GM23338 (cell line): ENCODE data around the gene LAMC2. TPM values are rescaled to one million over a fixed set of nuclear protein-coding genes. Genes with fewer than 3 reads are reported as not detected.

ENCODE experiments used
- ATAC-seq: fragments of 200-7000 bp; cut with Tn5 transposase; 3 replicates; pipeline ENCODE4 v1.9.1; 2020
- DNase-seq: peaks from one replicate; pipeline ENCODE4 v3.0.0-alpha.2; 2015; ENCODE audit warnings: low spot score
- H2AFZ ChIP-seq: fragments of 200-600 bp; sonication (generic); 2 replicates; pipeline ENCODE4 v1.8.0; 2016; ENCODE audit warnings: antibody characterized with exemption, mild to moderate bottlenecking, moderate library complexity
- H3F3A ChIP-seq: fragments of 200-600 bp; sonication (generic); replicated peaks from 2 replicates; pipeline ENCODE4 v1.8.0; 2017; ENCODE audit warnings: antibody characterized with exemption, mixed run types, low read depth
- H3K27ac ChIP-seq: fragments of 200-600 bp; sonication (generic); 2 replicates; pipeline ENCODE4 v1.6.1; 2016; ENCODE audit warnings: low read depth
- H3K27me3 ChIP-seq: fragments of 200-600 bp; sonication (generic); 2 replicates; pipeline ENCODE4 v1.8.0; 2016; ENCODE audit warnings: mild to moderate bottlenecking, mixed run types, moderate library complexity; ENCODE audit not compliant: insufficient read depth
- H3K36me3 ChIP-seq: fragments of 200-600 bp; sonication (generic); 2 replicates; pipeline ENCODE4 v1.8.0; 2016; ENCODE audit warnings: mild to moderate bottlenecking; ENCODE audit not compliant: insufficient read depth
- H3K4me1 ChIP-seq: fragments of 200-600 bp; sonication (generic); 2 replicates; pipeline ENCODE4 v1.8.0; 2016; ENCODE audit warnings: mild to moderate bottlenecking, moderate library complexity; ENCODE audit not compliant: insufficient read depth
- H3K4me2 ChIP-seq: fragments of 200-600 bp; sonication (generic); 2 replicates; pipeline ENCODE4 v1.7.1; 2017; ENCODE audit warnings: mixed run types
- H3K4me3 ChIP-seq: fragments of 200-600 bp; sonication (generic); 2 replicates; pipeline ENCODE4 v1.6.1; 2016; ENCODE audit warnings: mixed run types
- H3K79me2 ChIP-seq: fragments of 200-600 bp; sonication (generic); replicated peaks from 2 replicates; pipeline ENCODE4 v1.8.0; 2017; ENCODE audit warnings: mild to moderate bottlenecking; ENCODE audit not compliant: insufficient read depth
- H3K9me2 ChIP-seq: fragments of 200-600 bp; sonication (generic); 2 replicates; pipeline ENCODE4 v1.8.0; 2017; ENCODE audit not compliant: insufficient read depth
- H4K20me1 ChIP-seq: fragments of 200-600 bp; sonication (generic); replicated peaks from 2 replicates; pipeline ENCODE4 v1.8.0; 2017; ENCODE audit warnings: mild to moderate bottlenecking; ENCODE audit not compliant: insufficient read depth
- H3K27ac Mint-ChIP-seq: 2 replicates; pipeline ENCODE4 v1.8.0; 2020; ENCODE audit warnings: inconsistent platforms, mild to moderate bottlenecking, moderate library complexity, mixed read lengths
- H3K27me3 Mint-ChIP-seq: 3 replicates; pipeline ENCODE4 v1.8.0; 2022; ENCODE audit warnings: low read depth, mild to moderate bottlenecking, moderate library complexity, mixed read lengths, inconsistent platforms; ENCODE audit not compliant: insufficient read depth, poor library complexity
- H3K36me3 Mint-ChIP-seq: 3 replicates; pipeline ENCODE4 v1.8.0; 2021; ENCODE audit warnings: low read depth, mild to moderate bottlenecking, inconsistent platforms, moderate library complexity, mixed read lengths
- H3K4me1 Mint-ChIP-seq: 3 replicates; pipeline ENCODE4 v1.8.0; 2020; ENCODE audit warnings: mild to moderate bottlenecking, inconsistent platforms, mixed read lengths
- H3K4me3 Mint-ChIP-seq: 3 replicates; pipeline ENCODE4 v1.8.0; 2021; ENCODE audit warnings: moderate library complexity, mild to moderate bottlenecking, inconsistent platforms, mixed read lengths
- H3K9me3 Mint-ChIP-seq: 3 replicates; pipeline ENCODE4 v1.8.0; 2020; ENCODE audit warnings: moderate library complexity, mild to moderate bottlenecking, inconsistent platforms, mixed read lengths
- CREB1 ChIP-seq: fragments of 250-450 bp; sonication (Bioruptor Pico); IDR thresholded peaks from 2 replicates; pipeline ENCODE4 v1.5.0; 2020; ENCODE audit warnings: low read depth, mild to moderate bottlenecking, moderate library complexity
- CTCF ChIP-seq, 2 experiments: fragments of 200-600 bp in 1 of 2; sonication (generic) in 1 of 2; conservative IDR thresholded peaks; 2 replicates each; pipeline versions ENCODE4 v1.5.1 to v1.6.1; 2016 to 2017; ENCODE audit warnings: antibody characterized with exemption in 2 of 2, low read depth in 2 of 2, mild to moderate bottlenecking in 2 of 2, moderate library complexity in 1 of 2
- ETS1 ChIP-seq: IDR thresholded peaks from 2 replicates; pipeline ENCODE4 v1.6.1; 2016; ENCODE audit warnings: antibody characterized with exemption
- EZH2 ChIP-seq: fragments of 200-600 bp; sonication (generic); IDR thresholded peaks from one replicate; pipeline ENCODE4 v1.8.0; 2017; ENCODE audit warnings: antibody characterized with exemption, mild to moderate bottlenecking, low read depth; ENCODE audit not compliant: unreplicated experiment
- EZH2phosphoT487 ChIP-seq: fragments of 200-600 bp; sonication (generic); IDR thresholded peaks from one replicate; pipeline ENCODE4 v1.8.1; 2018; ENCODE audit warnings: antibody characterized with exemption; ENCODE audit not compliant: unreplicated experiment
- NANOG ChIP-seq: IDR thresholded peaks from 2 replicates; pipeline ENCODE4 v1.6.1; 2016; ENCODE audit warnings: antibody characterized with exemption, borderline replicate concordance
- POLR2AphosphoS5 ChIP-seq: IDR thresholded peaks from 2 replicates; pipeline ENCODE4 v1.6.1; 2016; ENCODE audit warnings: antibody characterized with exemption, low read depth
- REST ChIP-seq: IDR thresholded peaks from one replicate; pipeline ENCODE4 v1.6.1; 2018; ENCODE audit warnings: antibody characterized with exemption; ENCODE audit not compliant: unreplicated experiment
- STAT1 ChIP-seq: IDR thresholded peaks from one replicate; pipeline ENCODE4 v1.6.1; 2016; ENCODE audit warnings: antibody characterized with exemption; ENCODE audit not compliant: unreplicated experiment
- ZNF114 ChIP-seq: fragments of 250-450 bp; sonication (Bioruptor Pico); IDR thresholded peaks from 2 replicates; pipeline ENCODE4 v1.5.0; 2020; ENCODE audit warnings: mild to moderate bottlenecking, moderate library complexity
- ZNF331 ChIP-seq: fragments of 250-450 bp; sonication (Bioruptor Pico); IDR thresholded peaks from 2 replicates; pipeline ENCODE4 v1.5.0; 2020; ENCODE audit warnings: low read depth, mild to moderate bottlenecking, moderate library complexity
- polyA plus RNA-seq: library from polyadenylated mRNA; unstranded; fragments of >200 nt; fragmentation: Nextera tagmentation; extraction: Ambion mirVana; gene quantifications from 2 replicates; pipeline ENCODE4 v1.2.1, GENCODE V29; 2016
- total RNA-seq: library from RNA; depleted of rRNA; stranded (reverse); fragments of >200 nt; shearing (Covaris generic); gene quantifications from 2 replicates; pipeline ENCODE4 v1.2.3, GENCODE V29; 2014

Gene LAMC2
- total and polyA plus RNA-seq, 2 experiments from 2014 or later = 4.3 to 19.5 TPM

- Histone ChIP-seq H3K36me3 (no peaks in the 10 kb centered on the region), H3K27me3 (no peaks in the 10 kb centered on the region), H3K4me1 (peaks cover 6% of the 10 kb centered on the region), H3F3A (peaks cover 3% of the 10 kb centered on the region; the same call in 1 of the 2 replicates), H3K79me2 (no peaks in the 10 kb centered on the region), H4K20me1 (no peaks in the 10 kb centered on the region), H3K27ac (no peak overlapping the region), H3K9me2 (no peaks in the 10 kb centered on the region), H3K4me3 (no peak overlapping the region), H3K4me2 (no peak overlapping the region), H2AFZ (no peak overlapping the region)
- no peak for DNase-seq
- Mint-ChIP-seq H3K4me3 (no peak overlapping the region), H3K9me3 (no peaks in the 10 kb centered on the region; the same call in 2 of the 3 replicates), H3K36me3 (peaks cover 3% of the 10 kb centered on the region; the same call in 2 of the 3 replicates), H3K27ac (no peak overlapping the region), H3K4me1 (peaks cover 16% of the 10 kb centered on the region), H3K27me3 (peaks cover 2% of the 10 kb centered on the region)
- no peak for ATAC-seq
- TF ChIP-seq ETS1 = no peak
- no peak for TF ChIP-seq REST
- no peak for TF ChIP-seq ZNF331 (CRISPR knock-in tag)
- no peak for TF ChIP-seq CTCF (conservative IDR thresholded peaks at IDR 0.05; ENCODE audit: low read depth in 2 of 2)
- TF ChIP-seq EZH2phosphoT487 = no peak
Measured at GRCh38 chr1:183284086-183284485, 98.0 kb downstream of the LAMC2 start.

- Mint-ChIP-seq H3K27me3 (peaks cover 2% of the 10 kb centered on the region), H3K27ac (no peak overlapping the region), H3K9me3 (no peaks in the 10 kb centered on the region; the same call in 2 of the 3 replicates)
- TF ChIP-seq ZNF114 (CRISPR knock-in tag) (no peak), POLR2AphosphoS5 (no peak), STAT1 (no peak), EZH2phosphoT487 (no peak), EZH2 (no peak), NANOG (no peak), CREB1 (CRISPR knock-in tag) (no peak), CTCF (conservative IDR thresholded peaks at IDR 0.05; ENCODE audit: low read depth in 2 of 2) (no peak), REST (no peak)
Measured at GRCh38 chr1:183285256-183285655, 99.2 kb downstream of the LAMC2 start.

More at GRCh38 chr1:183285256-183285655, 99.2 kb downstream of the LAMC2 start:
- ATAC-seq (no peak), DNase-seq (no peak)
- Histone ChIP-seq H3K9me2 (no peaks in the 10 kb centered on the region), H3K36me3 (no peaks in the 10 kb centered on the region), H3K4me2 (no peak overlapping the region), H3F3A (no peaks in the 10 kb centered on the region), H3K27me3 (no peaks in the 10 kb centered on the region), H3K4me1 (no peaks in the 10 kb centered on the region), H3K4me3 (no peak overlapping the region), H4K20me1 (no peaks in the 10 kb centered on the region), H3K27ac (no peak overlapping the region), H3K79me2 (no peaks in the 10 kb centered on the region), H2AFZ (no peak overlapping the region)
- Mint-ChIP-seq H3K4me1 (peaks cover 9% of the 10 kb centered on the region), H3K4me3 (no peak overlapping the region), H3K36me3 (peaks cover 6% of the 10 kb centered on the region; the same call in 2 of the 3 replicates)
